K562 (cell line): Measurements from ENCODE around the gene LTBP4. TPM values are rescaled to one million over a fixed set of nuclear protein-coding genes. Genes with fewer than 3 reads are reported as not detected.

Source experiments
- CSDE1 ChIP-seq, 2 experiments: fragments of 450-650 bp; IDR thresholded peaks; 2 replicates each; pipeline ENCODE4 v1.6.1; 2016; ENCODE audit warnings: mild to moderate bottlenecking in 1 of 2
- DMBX1 ChIP-seq: fragments of 250-450 bp; sonication (Bioruptor Pico); IDR thresholded peaks from 2 replicates; pipeline ENCODE4 v1.8.0; 2022; ENCODE audit warnings: inconsistent platforms, mild to moderate bottlenecking, moderate library complexity, borderline replicate concordance
- NFYB ChIP-seq: IDR thresholded peaks from 2 replicates; pipeline ENCODE4 v1.6.1; 2011; ENCODE audit warnings: mild to moderate bottlenecking, moderate library complexity; ENCODE audit not compliant: insufficient read length; ENCODE audit errors: extremely low read depth
- SIRT6 ChIP-seq: IDR thresholded peaks from one replicate; pipeline ENCODE4 v1.6.1; 2012; ENCODE audit warnings: low read depth, mild to moderate bottlenecking, control low read depth, inconsistent platforms, low read length, moderate library complexity
- SMAD1 ChIP-seq: fragments of 150-350 bp; IDR thresholded peaks from 2 replicates; pipeline ENCODE4 v1.6.1; 2014; ENCODE audit warnings: low read length, low read depth; ENCODE audit not compliant: partially characterized antibody
- SRSF1 ChIP-seq: fragments of 200-400 bp; formaldehyde crosslinking; IDR thresholded peaks from 2 replicates; pipeline ENCODE4 v1.6.1; 2017; ENCODE audit warnings: mild to moderate bottlenecking, low read depth, low read length, moderate library complexity
- ZNF239 ChIP-seq: fragments of 250-450 bp; sonication (Bioruptor Pico); IDR thresholded peaks from 2 replicates; pipeline ENCODE4 v1.4.0; 2020; ENCODE audit warnings: mild to moderate bottlenecking
- ZNF24 ChIP-seq: fragments of 450-650 bp; IDR thresholded peaks from 2 replicates; pipeline ENCODE4 v1.6.1; 2016
- polyA plus RNA-seq, 8 experiments: library from polyadenylated mRNA; depleted of rRNA in 4 of 8; stranded (reverse) in 5 of 8; unstranded in 3 of 8; fragments of >200 nt; fragmentation: Nextera tagmentation in 2 of 8; fragmentation: Illumina TruSeq in 1 of 8; extraction: Ambion mirVana in 2 of 8; extraction: Trizol in 1 of 8; gene quantifications; 2 replicates each; pipeline versions ENCODE4 v1.2.1 to v1.2.3, GENCODE V29; 2011 to 2014; ENCODE audit warnings: inconsistent platforms in 1 of 8, missing spikeins in 1 of 8
- total RNA-seq, 7 experiments: library from RNA; depleted of rRNA in 6 of 7; stranded (reverse); fragments of >200 nt in 6 of 7; fragmentation: Illumina TruSeq in 2 of 7; extraction: Trizol in 2 of 7; gene quantifications; 2 replicates each; pipeline versions ENCODE4 v1.2.1 to v1.2.3, GENCODE V29; 2011 to 2021; ENCODE audit warnings: low replicate concordance in 1 of 7
- TF ChIP-seq, protein P1 (sequence below): fragments of 200-800 bp; sonication (Bioruptor generic); IDR thresholded peaks from 2 replicates; pipeline ENCODE4 v1.6.1; 2016; ENCODE audit warnings: missing genetic modification characterization, missing compliant biosample characterization
- TF ChIP-seq, protein P2 (sequence below): fragments of 250-450 bp; sonication (Bioruptor Pico); IDR thresholded peaks from 2 replicates; pipeline ENCODE4 v1.4.0; 2020; ENCODE audit warnings: mild to moderate bottlenecking, moderate library complexity
- TF ChIP-seq, protein P3 (sequence below), 2 experiments: fragments of 450-650 bp; IDR thresholded peaks; 2 replicates each; pipeline ENCODE4 v1.6.1; 2016

LTBP4 gene
- total and polyA plus RNA-seq, 9 of the 15 experiments (the other 6 are each of a cell fraction or from before 2014, with no cell fraction given): 0.35 to 160 (median 31.6) TPM

DNA sequence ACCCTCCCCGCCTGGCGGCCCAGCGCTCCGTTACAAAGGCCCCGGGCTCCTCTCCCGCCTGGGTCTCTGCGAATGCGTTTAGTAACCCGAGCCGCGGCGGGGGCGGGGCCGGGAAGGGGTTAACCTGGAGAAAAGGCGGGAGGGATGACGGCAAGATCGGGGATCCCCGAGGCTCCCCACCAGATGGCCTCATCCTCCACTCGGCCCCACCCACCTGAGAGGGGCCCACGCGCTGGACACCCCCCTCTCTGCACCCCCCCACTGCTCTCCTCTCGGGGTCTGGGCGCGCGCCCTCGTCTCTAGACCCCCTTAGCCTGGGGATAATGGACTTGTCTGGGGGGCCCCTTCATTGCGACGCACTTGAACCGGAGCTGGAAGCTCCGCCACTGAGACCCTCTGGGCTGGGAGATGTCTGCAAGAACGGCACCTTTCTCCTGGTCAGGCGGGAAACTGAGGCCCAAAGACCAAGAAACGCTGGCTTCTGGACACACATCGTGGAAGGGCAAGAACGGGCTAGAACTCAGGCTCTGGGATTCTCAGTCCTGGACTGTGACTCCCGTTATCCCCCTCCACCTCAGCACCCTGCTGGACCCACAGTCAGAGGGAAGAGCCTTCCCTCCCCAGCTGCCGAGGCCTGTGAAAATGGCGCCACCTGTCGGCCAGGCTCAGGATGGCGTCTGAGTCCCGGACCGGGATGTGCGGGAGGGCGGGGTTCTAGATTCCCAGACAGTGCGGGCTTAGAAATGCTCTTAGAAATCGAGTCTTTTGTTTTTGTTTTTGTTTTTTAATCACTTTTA is 2.9 kb upstream of the LTBP4 start (continued):
- TF ChIP-seq, protein P1, sequence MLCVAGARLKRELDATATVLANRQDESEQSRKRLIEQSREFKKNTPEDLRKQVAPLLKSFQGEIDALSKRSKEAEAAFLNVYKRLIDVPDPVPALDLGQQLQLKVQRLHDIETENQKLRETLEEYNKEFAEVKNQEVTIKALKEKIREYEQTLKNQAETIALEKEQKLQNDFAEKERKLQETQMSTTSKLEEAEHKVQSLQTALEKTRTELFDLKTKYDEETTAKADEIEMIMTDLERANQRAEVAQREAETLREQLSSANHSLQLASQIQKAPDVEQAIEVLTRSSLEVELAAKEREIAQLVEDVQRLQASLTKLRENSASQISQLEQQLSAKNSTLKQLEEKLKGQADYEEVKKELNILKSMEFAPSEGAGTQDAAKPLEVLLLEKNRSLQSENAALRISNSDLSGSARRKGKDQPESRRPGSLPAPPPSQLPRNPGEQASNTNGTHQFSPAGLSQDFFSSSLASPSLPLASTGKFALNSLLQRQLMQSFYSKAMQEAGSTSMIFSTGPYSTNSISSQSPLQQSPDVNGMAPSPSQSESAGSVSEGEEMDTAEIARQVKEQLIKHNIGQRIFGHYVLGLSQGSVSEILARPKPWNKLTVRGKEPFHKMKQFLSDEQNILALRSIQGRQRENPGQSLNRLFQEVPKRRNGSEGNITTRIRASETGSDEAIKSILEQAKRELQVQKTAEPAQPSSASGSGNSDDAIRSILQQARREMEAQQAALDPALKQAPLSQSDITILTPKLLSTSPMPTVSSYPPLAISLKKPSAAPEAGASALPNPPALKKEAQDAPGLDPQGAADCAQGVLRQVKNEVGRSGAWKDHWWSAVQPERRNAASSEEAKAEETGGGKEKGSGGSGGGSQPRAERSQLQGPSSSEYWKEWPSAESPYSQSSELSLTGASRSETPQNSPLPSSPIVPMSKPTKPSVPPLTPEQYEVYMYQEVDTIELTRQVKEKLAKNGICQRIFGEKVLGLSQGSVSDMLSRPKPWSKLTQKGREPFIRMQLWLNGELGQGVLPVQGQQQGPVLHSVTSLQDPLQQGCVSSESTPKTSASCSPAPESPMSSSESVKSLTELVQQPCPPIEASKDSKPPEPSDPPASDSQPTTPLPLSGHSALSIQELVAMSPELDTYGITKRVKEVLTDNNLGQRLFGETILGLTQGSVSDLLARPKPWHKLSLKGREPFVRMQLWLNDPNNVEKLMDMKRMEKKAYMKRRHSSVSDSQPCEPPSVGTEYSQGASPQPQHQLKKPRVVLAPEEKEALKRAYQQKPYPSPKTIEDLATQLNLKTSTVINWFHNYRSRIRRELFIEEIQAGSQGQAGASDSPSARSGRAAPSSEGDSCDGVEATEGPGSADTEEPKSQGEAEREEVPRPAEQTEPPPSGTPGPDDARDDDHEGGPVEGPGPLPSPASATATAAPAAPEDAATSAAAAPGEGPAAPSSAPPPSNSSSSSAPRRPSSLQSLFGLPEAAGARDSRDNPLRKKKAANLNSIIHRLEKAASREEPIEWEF (CRISPR knock-in tag): no peak
- no peak for TF ChIP-seq NFYB
- TF ChIP-seq SMAD1: no peak
- no peak for TF ChIP-seq DMBX1 (CRISPR knock-in tag)
- TF ChIP-seq SRSF1: no peak
- TF ChIP-seq, protein P2, sequence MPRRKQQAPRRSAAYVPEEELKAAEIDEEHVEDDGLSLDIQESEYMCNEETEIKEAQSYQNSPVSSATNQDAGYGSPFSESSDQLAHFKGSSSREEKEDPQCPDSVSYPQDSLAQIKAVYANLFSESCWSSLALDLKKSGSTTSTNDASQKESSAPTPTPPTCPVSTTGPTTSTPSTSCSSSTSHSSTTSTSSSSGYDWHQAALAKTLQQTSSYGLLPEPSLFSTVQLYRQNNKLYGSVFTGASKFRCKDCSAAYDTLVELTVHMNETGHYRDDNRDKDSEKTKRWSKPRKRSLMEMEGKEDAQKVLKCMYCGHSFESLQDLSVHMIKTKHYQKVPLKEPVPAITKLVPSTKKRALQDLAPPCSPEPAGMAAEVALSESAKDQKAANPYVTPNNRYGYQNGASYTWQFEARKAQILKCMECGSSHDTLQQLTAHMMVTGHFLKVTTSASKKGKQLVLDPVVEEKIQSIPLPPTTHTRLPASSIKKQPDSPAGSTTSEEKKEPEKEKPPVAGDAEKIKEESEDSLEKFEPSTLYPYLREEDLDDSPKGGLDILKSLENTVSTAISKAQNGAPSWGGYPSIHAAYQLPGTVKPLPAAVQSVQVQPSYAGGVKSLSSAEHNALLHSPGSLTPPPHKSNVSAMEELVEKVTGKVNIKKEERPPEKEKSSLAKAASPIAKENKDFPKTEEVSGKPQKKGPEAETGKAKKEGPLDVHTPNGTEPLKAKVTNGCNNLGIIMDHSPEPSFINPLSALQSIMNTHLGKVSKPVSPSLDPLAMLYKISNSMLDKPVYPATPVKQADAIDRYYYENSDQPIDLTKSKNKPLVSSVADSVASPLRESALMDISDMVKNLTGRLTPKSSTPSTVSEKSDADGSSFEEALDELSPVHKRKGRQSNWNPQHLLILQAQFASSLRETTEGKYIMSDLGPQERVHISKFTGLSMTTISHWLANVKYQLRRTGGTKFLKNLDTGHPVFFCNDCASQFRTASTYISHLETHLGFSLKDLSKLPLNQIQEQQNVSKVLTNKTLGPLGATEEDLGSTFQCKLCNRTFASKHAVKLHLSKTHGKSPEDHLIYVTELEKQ: no peak
- TF ChIP-seq SIRT6: no peak
- TF ChIP-seq ZNF239: no peak
- TF ChIP-seq, protein P3, sequence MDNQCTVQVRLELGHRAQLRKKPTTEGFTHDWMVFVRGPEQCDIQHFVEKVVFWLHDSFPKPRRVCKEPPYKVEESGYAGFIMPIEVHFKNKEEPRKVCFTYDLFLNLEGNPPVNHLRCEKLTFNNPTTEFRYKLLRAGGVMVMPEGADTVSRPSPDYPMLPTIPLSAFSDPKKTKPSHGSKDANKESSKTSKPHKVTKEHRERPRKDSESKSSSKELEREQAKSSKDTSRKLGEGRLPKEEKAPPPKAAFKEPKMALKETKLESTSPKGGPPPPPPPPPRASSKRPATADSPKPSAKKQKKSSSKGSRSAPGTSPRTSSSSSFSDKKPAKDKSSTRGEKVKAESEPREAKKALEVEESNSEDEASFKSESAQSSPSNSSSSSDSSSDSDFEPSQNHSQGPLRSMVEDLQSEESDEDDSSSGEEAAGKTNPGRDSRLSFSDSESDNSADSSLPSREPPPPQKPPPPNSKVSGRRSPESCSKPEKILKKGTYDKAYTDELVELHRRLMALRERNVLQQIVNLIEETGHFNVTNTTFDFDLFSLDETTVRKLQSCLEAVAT (IDR thresholded peaks at IDR 0.05): 0 out of 4 replicates have a peak, but pooled peaks of 1 of the 2 experiments have one; percentile 8
- no peak for TF ChIP-seq CSDE1 (IDR thresholded peaks at IDR 0.05)
- TF ChIP-seq ZNF24: no peak; the same call in 1 of the 2 replicates
